Stimulated activated CD4-positive, alpha-beta T cell treated with anti-CD3 and anti-CD28 coated beads, Interleukin-12 subunit alpha, Interleukin-12 subunit beta, amount 100 ng/mL, for 24 hours (primary cell): ENCODE measurements around the gene PRAMEF14.
"Not testable (repeated sequence)": the region's sequence is repeated elsewhere in the genome, so short reads cannot be mapped to it uniquely, and the experiment has no call there.

Experiments used
- DNase-seq, 2 experiments: peaks; one replicate each; pipeline ENCODE4 v3.0.0-alpha.2; 2020; ENCODE audit warnings: low read depth in 2 of 2

Gene PRAMEF14

GRCh38 chr1:13347034-13347433, at the start of gene PRAMEF14:
Gene PRAMEF14, minus strand, starts transcription at chr1:13347134. Its CDS starts 1,820 bp downstream, at chr1:13345314.
- not testable (repeated sequence) for DNase-seq

GRCh38 chr1:13395311-13395710, 48.4 kb upstream of the PRAMEF14 start:
- DNase-seq: not testable (repeated sequence)

GRCh38 chr1:13394761-13395160, 47.8 kb upstream of the PRAMEF14 start:
- DNase-seq: not testable (repeated sequence)

GRCh38 chr1:13393004-13393403, 46.1 kb upstream of the PRAMEF14 start:
- not testable (repeated sequence) for DNase-seq

GRCh38 chr1:13389332-13389731, 42.4 kb upstream of the PRAMEF14 start, which contains the start of gene PRAMEF17:
Gene PRAMEF17, plus strand, starts transcription at chr1:13389632. Its CDS starts 26 bp downstream, at chr1:13389658.
- DNase-seq: not testable (repeated sequence)

- DNase-seq: not testable (repeated sequence)
Observed at GRCh38 chr1:13380380-13380779, 33.4 kb upstream of the PRAMEF14 start.

- DNase-seq: not testable (repeated sequence)
Observed at GRCh38 chr1:13378983-13379382, 32.0 kb upstream of the PRAMEF14 start.

GRCh38 chr1:13368544-13368943, 21.6 kb upstream of the PRAMEF14 start:
- DNase-seq: peak in 1 of 2 experiments; percentile 14

GRCh38 chr1:13366536-13366935, 19.6 kb upstream of the PRAMEF14 start:
- not testable (repeated sequence) for DNase-seq

- DNase-seq: not testable (repeated sequence)
Observed at GRCh38 chr1:13364928-13365327, 18.0 kb upstream of the PRAMEF14 start.

GRCh38 chr1:13362364-13362763, 15.4 kb upstream of the PRAMEF14 start:
- DNase-seq: not testable (repeated sequence)

- DNase-seq: not testable (repeated sequence)
Observed at GRCh38 chr1:13356774-13357173, 9.8 kb upstream of the PRAMEF14 start.

GRCh38 chr1:13354475-13354874, 7.5 kb upstream of the PRAMEF14 start:
- not testable (repeated sequence) for DNase-seq

- DNase-seq: not testable (repeated sequence)
Observed at GRCh38 chr1:13353476-13353875, 6.5 kb upstream of the PRAMEF14 start.

- DNase-seq: not testable (repeated sequence)
Observed at GRCh38 chr1:13342496-13342895, 4.4 kb downstream of the PRAMEF14 start.

GRCh38 chr1:13315281-13315680, 31.7 kb downstream of the PRAMEF14 start, which contains the start of gene PRAMEF15:
Gene PRAMEF15, plus strand, starts transcription at chr1:13315581. Its CDS starts 2,827 bp downstream, at chr1:13318408.
- DNase-seq: not testable (repeated sequence)

- not testable (repeated sequence) for DNase-seq
Observed at GRCh38 chr1:13303239-13303638, 43.7 kb downstream of the PRAMEF14 start, which contains the start of gene PRAMEF33. Gene PRAMEF33, plus strand, starts transcription at chr1:13303539. Its CDS starts 2,416 bp downstream, at chr1:13305955.

GRCh38 chr1:13302197-13302596, 44.7 kb downstream of the PRAMEF14 start:
- not testable (repeated sequence) for DNase-seq

GRCh38 chr1:13298699-13299098, 48.2 kb downstream of the PRAMEF14 start:
- DNase-seq: not testable (repeated sequence)

GRCh38 chr1:13297216-13297931, 49.6 kb downstream of the PRAMEF14 start:
- DNase-seq: not testable (repeated sequence)
